SK-N-SH treated with all-trans-retinoic acid at 6 μM for 48 hours (cell line): Measurements from ENCODE around the gene CCT7.

ENCODE experiments used
- ATAC-seq: fragments of 200-7000 bp; cut with Tn5 transposase; 3 replicates; pipeline ENCODE4 v1.9.1; 2020; ENCODE audit warnings: mild to moderate bottlenecking, moderate library complexity
- ARNTL ChIP-seq: fragments of 450-650 bp; formaldehyde crosslinking; IDR thresholded peaks from 2 replicates; pipeline ENCODE4 v1.5.0; 2020; ENCODE audit warnings: low read depth, mild to moderate bottlenecking, moderate library complexity, borderline replicate concordance
- BACH2 ChIP-seq: fragments of 250-450 bp; sonication (Bioruptor Pico); IDR thresholded peaks from 2 replicates; pipeline ENCODE4 v1.9.0; 2021; ENCODE audit warnings: mild to moderate bottlenecking, borderline replicate concordance
- CSDC2 ChIP-seq: fragments of 250-450 bp; sonication (Bioruptor Pico); IDR thresholded peaks from 2 replicates; pipeline ENCODE4 v1.5.0; 2020; ENCODE audit warnings: mild to moderate bottlenecking, moderate library complexity
- ESRRG ChIP-seq: fragments of 250-450 bp; sonication (Bioruptor Pico); IDR thresholded peaks from 2 replicates; pipeline ENCODE4 v1.6.1; 2021; ENCODE audit warnings: mild to moderate bottlenecking
- GLIS3 ChIP-seq: fragments of 250-450 bp; sonication (Bioruptor Pico); IDR thresholded peaks from 2 replicates; pipeline ENCODE4 v1.5.0; 2020; ENCODE audit warnings: mild to moderate bottlenecking, moderate library complexity
- ISL1 ChIP-seq: fragments of 250-450 bp; sonication (Bioruptor Pico); IDR thresholded peaks from 2 replicates; pipeline ENCODE4 v2.1.2; 2022; ENCODE audit warnings: mild to moderate bottlenecking, moderate library complexity
- OSR1 ChIP-seq: fragments of 250-450 bp; sonication (Bioruptor Pico); IDR thresholded peaks from 2 replicates; pipeline ENCODE4 v1.8.0; 2022; ENCODE audit warnings: moderate library complexity, mild to moderate bottlenecking, inconsistent platforms
- PPARA ChIP-seq: fragments of 250-450 bp; sonication (Bioruptor Pico); IDR thresholded peaks from 2 replicates; pipeline ENCODE4 v1.5.0; 2020; ENCODE audit warnings: mild to moderate bottlenecking, borderline replicate concordance
- RARB ChIP-seq: fragments of 250-450 bp; sonication (Bioruptor Pico); IDR thresholded peaks from 2 replicates; pipeline ENCODE4 v1.8.0; 2021; ENCODE audit warnings: mild to moderate bottlenecking, moderate library complexity
- SNAI2 ChIP-seq: fragments of 250-450 bp; sonication (Bioruptor Pico); IDR thresholded peaks from 2 replicates; pipeline ENCODE4 v1.5.0; 2020; ENCODE audit warnings: mild to moderate bottlenecking, moderate library complexity
- TCF4 ChIP-seq: fragments of 250-450 bp; sonication (Bioruptor Pico); IDR thresholded peaks from 2 replicates; pipeline ENCODE4 v1.8.0; 2021; ENCODE audit warnings: mild to moderate bottlenecking, moderate library complexity, borderline replicate concordance
- TOX ChIP-seq: fragments of 250-450 bp; sonication (Bioruptor Pico); IDR thresholded peaks from 2 replicates; pipeline ENCODE4 v1.8.0; 2021; ENCODE audit warnings: mild to moderate bottlenecking, moderate library complexity, borderline replicate concordance
- TSHZ2 ChIP-seq: fragments of 250-450 bp; sonication (Bioruptor Pico); IDR thresholded peaks from 2 replicates; pipeline ENCODE4 v1.5.0; 2020; ENCODE audit warnings: mild to moderate bottlenecking, moderate library complexity
- ZC3H10 ChIP-seq: fragments of 250-450 bp; sonication (Bioruptor Pico); IDR thresholded peaks from 2 replicates; pipeline ENCODE4 v1.5.1; 2021; ENCODE audit warnings: mild to moderate bottlenecking, moderate library complexity
- ZFP3 ChIP-seq: fragments of 250-450 bp; sonication (Bioruptor Pico); IDR thresholded peaks from 2 replicates; pipeline ENCODE4 v1.5.0; 2020; ENCODE audit warnings: mild to moderate bottlenecking, moderate library complexity
- ZFP30 ChIP-seq: fragments of 450-650 bp; formaldehyde crosslinking; IDR thresholded peaks from 2 replicates; pipeline ENCODE4 v1.5.0; 2022; ENCODE audit warnings: mild to moderate bottlenecking, moderate library complexity
- ZNF565 ChIP-seq: fragments of 450-650 bp; formaldehyde crosslinking; conservative IDR thresholded peaks from 2 replicates; pipeline ENCODE4 v1.5.0; 2020; ENCODE audit warnings: low read depth, mild to moderate bottlenecking, moderate library complexity
- ZNF70 ChIP-seq: fragments of 450-650 bp; formaldehyde crosslinking; IDR thresholded peaks from 2 replicates; pipeline ENCODE4 v1.5.0; 2020; ENCODE audit warnings: mild to moderate bottlenecking, moderate library complexity
- ZNF8 ChIP-seq: fragments of 450-650 bp; formaldehyde crosslinking; IDR thresholded peaks from 2 replicates; pipeline ENCODE4 v1.5.0; 2020; ENCODE audit warnings: mild to moderate bottlenecking, moderate library complexity
- TF ChIP-seq, protein P1 (sequence below): fragments of 250-450 bp; sonication (Bioruptor Pico); IDR thresholded peaks from 2 replicates; pipeline ENCODE4 v1.5.1; 2021; ENCODE audit warnings: mild to moderate bottlenecking, moderate library complexity
- TF ChIP-seq, protein P2 (sequence below): fragments of 250-450 bp; sonication (Bioruptor Pico); IDR thresholded peaks from 2 replicates; pipeline ENCODE4 v1.8.0; 2021; ENCODE audit warnings: low read depth, mild to moderate bottlenecking, moderate library complexity, borderline replicate concordance
- TF ChIP-seq, protein P3 (sequence below): fragments of 250-450 bp; sonication (Bioruptor Pico); IDR thresholded peaks from 2 replicates; pipeline ENCODE4 v1.8.0; 2020; ENCODE audit warnings: mild to moderate bottlenecking, moderate library complexity, borderline replicate concordance
- TF ChIP-seq, protein P4 (sequence below): fragments of 250-450 bp; sonication (Bioruptor Pico); IDR thresholded peaks from 2 replicates; pipeline ENCODE4 v1.5.1; 2020; ENCODE audit warnings: low read depth, mild to moderate bottlenecking, moderate library complexity

The CCT7 gene

GRCh38 chr2:73285159-73285739, 51.1 kb downstream of the CCT7 start:
- TF ChIP-seq, protein P1, sequence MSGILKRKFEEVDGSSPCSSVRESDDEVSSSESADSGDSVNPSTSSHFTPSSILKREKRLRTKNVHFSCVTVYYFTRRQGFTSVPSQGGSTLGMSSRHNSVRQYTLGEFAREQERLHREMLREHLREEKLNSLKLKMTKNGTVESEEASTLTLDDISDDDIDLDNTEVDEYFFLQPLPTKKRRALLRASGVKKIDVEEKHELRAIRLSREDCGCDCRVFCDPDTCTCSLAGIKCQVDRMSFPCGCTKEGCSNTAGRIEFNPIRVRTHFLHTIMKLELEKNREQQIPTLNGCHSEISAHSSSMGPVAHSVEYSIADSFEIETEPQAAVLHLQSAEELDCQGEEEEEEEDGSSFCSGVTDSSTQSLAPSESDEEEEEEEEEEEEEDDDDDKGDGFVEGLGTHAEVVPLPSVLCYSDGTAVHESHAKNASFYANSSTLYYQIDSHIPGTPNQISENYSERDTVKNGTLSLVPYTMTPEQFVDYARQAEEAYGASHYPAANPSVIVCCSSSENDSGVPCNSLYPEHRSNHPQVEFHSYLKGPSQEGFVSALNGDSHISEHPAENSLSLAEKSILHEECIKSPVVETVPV (CRISPR knock-in tag), result no peak
- TF ChIP-seq ISL1 (CRISPR knock-in tag) (no peak), BACH2 (no peak), ESRRG (CRISPR knock-in tag) (no peak), PPARA (CRISPR knock-in tag) (no peak), ZFP3 (CRISPR knock-in tag) (no peak), TCF4 (CRISPR knock-in tag) (no peak), CSDC2 (CRISPR knock-in tag) (no peak)
- no peak for ATAC-seq

GRCh38 chr2:73286134-73286655, 52.1 kb downstream of the CCT7 start:
- TF ChIP-seq ZNF8 (CRISPR knock-in tag) (no peak), TSHZ2 (CRISPR knock-in tag) (no peak), RARB (CRISPR knock-in tag) (no peak), TCF4 (CRISPR knock-in tag) (no peak), ARNTL (CRISPR knock-in tag) (no peak), TOX (CRISPR knock-in tag) (no peak), ZFP3 (CRISPR knock-in tag) (no peak), ZNF565 (CRISPR knock-in tag) (no peak), GLIS3 (CRISPR knock-in tag) (no peak), OSR1 (CRISPR knock-in tag) (no peak), BACH2 (no peak), CSDC2 (CRISPR knock-in tag) (no peak), SNAI2 (CRISPR knock-in tag) (no peak), ISL1 (CRISPR knock-in tag) (no peak), ZFP30 (CRISPR knock-in tag) (no peak), PPARA (CRISPR knock-in tag) (no peak), ZC3H10 (no peak)
- TF ChIP-seq, protein P2, sequence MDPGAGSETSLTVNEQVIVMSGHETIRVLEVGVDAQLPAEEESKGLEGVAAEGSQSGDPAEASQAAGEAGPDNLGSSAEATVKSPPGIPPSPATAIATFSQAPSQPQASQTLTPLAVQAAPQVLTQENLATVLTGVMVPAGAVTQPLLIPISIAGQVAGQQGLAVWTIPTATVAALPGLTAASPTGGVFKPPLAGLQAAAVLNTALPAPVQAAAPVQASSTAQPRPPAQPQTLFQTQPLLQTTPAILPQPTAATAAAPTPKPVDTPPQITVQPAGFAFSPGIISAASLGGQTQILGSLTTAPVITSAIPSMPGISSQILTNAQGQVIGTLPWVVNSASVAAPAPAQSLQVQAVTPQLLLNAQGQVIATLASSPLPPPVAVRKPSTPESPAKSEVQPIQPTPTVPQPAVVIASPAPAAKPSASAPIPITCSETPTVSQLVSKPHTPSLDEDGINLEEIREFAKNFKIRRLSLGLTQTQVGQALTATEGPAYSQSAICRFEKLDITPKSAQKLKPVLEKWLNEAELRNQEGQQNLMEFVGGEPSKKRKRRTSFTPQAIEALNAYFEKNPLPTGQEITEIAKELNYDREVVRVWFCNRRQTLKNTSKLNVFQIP (CRISPR knock-in tag), result no peak
- TF ChIP-seq, protein P1 (CRISPR knock-in tag), result no peak
- TF ChIP-seq, protein P3, sequence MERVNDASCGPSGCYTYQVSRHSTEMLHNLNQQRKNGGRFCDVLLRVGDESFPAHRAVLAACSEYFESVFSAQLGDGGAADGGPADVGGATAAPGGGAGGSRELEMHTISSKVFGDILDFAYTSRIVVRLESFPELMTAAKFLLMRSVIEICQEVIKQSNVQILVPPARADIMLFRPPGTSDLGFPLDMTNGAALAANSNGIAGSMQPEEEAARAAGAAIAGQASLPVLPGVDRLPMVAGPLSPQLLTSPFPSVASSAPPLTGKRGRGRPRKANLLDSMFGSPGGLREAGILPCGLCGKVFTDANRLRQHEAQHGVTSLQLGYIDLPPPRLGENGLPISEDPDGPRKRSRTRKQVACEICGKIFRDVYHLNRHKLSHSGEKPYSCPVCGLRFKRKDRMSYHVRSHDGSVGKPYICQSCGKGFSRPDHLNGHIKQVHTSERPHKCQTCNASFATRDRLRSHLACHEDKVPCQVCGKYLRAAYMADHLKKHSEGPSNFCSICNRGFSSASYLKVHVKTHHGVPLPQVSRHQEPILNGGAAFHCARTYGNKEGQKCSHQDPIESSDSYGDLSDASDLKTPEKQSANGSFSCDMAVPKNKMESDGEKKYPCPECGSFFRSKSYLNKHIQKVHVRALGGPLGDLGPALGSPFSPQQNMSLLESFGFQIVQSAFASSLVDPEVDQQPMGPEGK (CRISPR knock-in tag), result no peak
- TF ChIP-seq, all 23 proteins: peak for 0
- no peak for ATAC-seq

- ATAC-seq, result no peak
- TF ChIP-seq ZNF565 (CRISPR knock-in tag), result no peak
- no peak for TF ChIP-seq TCF4 (CRISPR knock-in tag)
- no peak for TF ChIP-seq SNAI2 (CRISPR knock-in tag)
- TF ChIP-seq ZFP30 (CRISPR knock-in tag), result no peak
- TF ChIP-seq, protein P1 (CRISPR knock-in tag), result no peak
- no peak for TF ChIP-seq ZNF70 (CRISPR knock-in tag)
- TF ChIP-seq TOX (CRISPR knock-in tag), result no peak
- TF ChIP-seq, protein P4, sequence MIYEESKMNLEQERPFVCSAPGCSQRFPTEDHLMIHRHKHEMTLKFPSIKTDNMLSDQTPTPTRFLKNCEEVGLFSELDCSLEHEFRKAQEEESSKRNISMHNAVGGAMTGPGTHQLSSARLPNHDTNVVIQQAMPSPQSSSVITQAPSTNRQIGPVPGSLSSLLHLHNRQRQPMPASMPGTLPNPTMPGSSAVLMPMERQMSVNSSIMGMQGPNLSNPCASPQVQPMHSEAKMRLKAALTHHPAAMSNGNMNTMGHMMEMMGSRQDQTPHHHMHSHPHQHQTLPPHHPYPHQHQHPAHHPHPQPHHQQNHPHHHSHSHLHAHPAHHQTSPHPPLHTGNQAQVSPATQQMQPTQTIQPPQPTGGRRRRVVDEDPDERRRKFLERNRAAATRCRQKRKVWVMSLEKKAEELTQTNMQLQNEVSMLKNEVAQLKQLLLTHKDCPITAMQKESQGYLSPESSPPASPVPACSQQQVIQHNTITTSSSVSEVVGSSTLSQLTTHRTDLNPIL, result no peak
- TF ChIP-seq, protein P3 (CRISPR knock-in tag), result no peak
These were observed 55.2 kb downstream of the CCT7 start for GRCh38 chr2:73289304-73289703.
